Lower lobe of right lung (tissue), 2 donors: Measurements from ENCODE around the gene GALT. TPM values are rescaled to one million over a fixed set of nuclear protein-coding genes. Genes with fewer than 3 reads are reported as not detected.

Source experiments
- ATAC-seq, 2 donors: fragments of 200-7000 bp; cut with Tn5 transposase; one replicate each; pipeline ENCODE4 v1.9.1; 2020 to 2022; ENCODE audit warnings: mild to moderate bottlenecking in 2 of 2, moderate library complexity in 2 of 2
- DNase-seq: peaks from one replicate; pipeline ENCODE4 v3.0.0-alpha.2; 2020
- H3K27ac ChIP-seq: fragments of 200-600 bp; one replicate; pipeline ENCODE4 v1.8.0; 2022
- H3K27me3 ChIP-seq: fragments of 200-600 bp; one replicate; pipeline ENCODE4 v1.8.0; 2022; ENCODE audit warnings: low read depth
- H3K36me3 ChIP-seq: fragments of 200-600 bp; one replicate; pipeline ENCODE4 v1.8.0; 2022; ENCODE audit warnings: mild to moderate bottlenecking
- H3K4me1 ChIP-seq: fragments of 200-600 bp; one replicate; pipeline ENCODE4 v1.8.0; 2022
- H3K4me3 ChIP-seq: fragments of 200-600 bp; one replicate; pipeline ENCODE4 v1.8.0; 2022; ENCODE audit warnings: mild to moderate bottlenecking
- H3K9me3 ChIP-seq: fragments of 200-600 bp; one replicate; pipeline ENCODE4 v1.8.0; 2022
- CTCF ChIP-seq: fragments of 200-600 bp; IDR thresholded peaks from one replicate; pipeline ENCODE4 v1.8.0; 2022; ENCODE audit warnings: antibody characterized with exemption, mild to moderate bottlenecking
- intact Hi-C: fragments of 100-400 bp; cut with DNase I; formaldehyde crosslinking; loops from one replicate; pipeline ENCODE4 v1.11.0; 2022
- total RNA-seq: library from RNA; stranded (reverse); fragmentation: NEBNext Ultra II Directional; extraction: Animal tissue kit (Norgen Biotek cat#: 25700); gene quantifications from one replicate; pipeline ENCODE4 v1.2.1, GENCODE V29; 2021
- donor health status: DM: no; HTN: yes; CAD: no; lungs with severe emphysema.

The GALT gene
- total RNA-seq, 1 donor from 2014 or later, result 51.3 TPM

GRCh38 chr9:34611811-34612787, 34.4 kb upstream of the GALT start, which contains the start of gene RPP25L:
TSS of gene RPP25L (minus strand) at chr9:34612097. CDS start at chr9:34611296, 801 bp downstream.
- intact Hi-C loops, result no loop called here
- TF ChIP-seq CTCF, result no peak
- Histone ChIP-seq H3K9me3 (no peaks in the 10 kb centered on the region), H3K4me1 (peaks cover 21% of the 10 kb centered on the region), H3K4me3 (peak within 1 kb of the TSS; percentile 78), H3K36me3 (peaks cover 36% of the 10 kb centered on the region), H3K27ac (peak within 1 kb of the TSS; percentile 89), H3K27me3 (no peaks in the 10 kb centered on the region)
- peak; percentile 90 for DNase-seq
- peak; percentile 97 to 99 for ATAC-seq

- peak; percentile 78 for DNase-seq
- H3K9me3 ChIP-seq, result no peaks in the 10 kb centered on the region
- peaks cover 21% of the 10 kb centered on the region for H3K4me1 ChIP-seq
- peak; percentile 86 to 88 for ATAC-seq
- H3K27me3 ChIP-seq, result no peaks in the 10 kb centered on the region
- H3K4me3 ChIP-seq, result peak overlapping the region; percentile 78
- peak; percentile 91 for TF ChIP-seq CTCF
- H3K36me3 ChIP-seq, result peaks cover 44% of the 10 kb centered on the region
- intact Hi-C loops, result no loop called here
- no peak overlapping the region for H3K27ac ChIP-seq
Measured at GRCh38 chr9:34612788-34613390, 33.6 kb upstream of the GALT start.

GRCh38 chr9:34615132-34615531, 31.3 kb upstream of the GALT start:
- Histone ChIP-seq H3K27ac (no peak overlapping the region), H3K4me3 (no peak overlapping the region), H3K9me3 (no peaks in the 10 kb centered on the region), H3K27me3 (no peaks in the 10 kb centered on the region), H3K4me1 (peaks cover 33% of the 10 kb centered on the region), H3K36me3 (peaks cover 53% of the 10 kb centered on the region)
- intact Hi-C loops, result no loop called here
- ATAC-seq (no peak), DNase-seq (no peak)
- TF ChIP-seq CTCF, result no peak

GRCh38 chr9:34620061-34620994, 26.1 kb upstream of the GALT start, which contains the start of gene DCTN3:
TSS of gene DCTN3 (minus strand) at chr9:34620495. CDS start at chr9:34620464, 31 bp downstream.
- peaks cover 23% of the 10 kb centered on the region for H3K4me1 ChIP-seq
- no peak for TF ChIP-seq CTCF
- H3K27me3 ChIP-seq, result peaks cover 38% of the 10 kb centered on the region
- H3K27ac ChIP-seq, result peak within 1 kb of the TSS; percentile 76
- peak within 1 kb of the TSS; percentile 97 for H3K4me3 ChIP-seq
- peak; percentile 96 for DNase-seq
- intact Hi-C loops, result no loop called here
- ATAC-seq, result peak; percentile 97 to 99
- no peaks in the 10 kb centered on the region for H3K9me3 ChIP-seq
- peaks cover 35% of the 10 kb centered on the region for H3K36me3 ChIP-seq
